H9 (cell line): Measurements from ENCODE around the gene VIPR2. TPM values are rescaled to one million over a fixed set of nuclear protein-coding genes. Genes with fewer than 3 reads are reported as not detected.

Experiments used
- DNase-seq: peaks from one replicate; pipeline ENCODE4 v3.0.0-alpha.2; 2017
- H2AFZ ChIP-seq: one replicate; pipeline ENCODE4 v1.6.1; 2013; ENCODE audit warnings: mild to moderate bottlenecking, low read length, control low read depth, moderate library complexity
- H2AK5ac ChIP-seq: 2 replicates; pipeline ENCODE4 v1.6.1; 2013; ENCODE audit warnings: low read length, control low read depth, mixed read lengths; ENCODE audit not compliant: insufficient read length
- H2BK120ac ChIP-seq: one replicate; pipeline ENCODE4 v1.6.1; 2013; ENCODE audit warnings: low read depth, mild to moderate bottlenecking, low read length, control low read depth, inconsistent platforms; ENCODE audit not compliant: poor library complexity, severe bottlenecking
- H2BK12ac ChIP-seq: 2 replicates; pipeline ENCODE4 v1.6.1; 2013; ENCODE audit warnings: low read length, control low read depth, mixed read lengths, low read depth; ENCODE audit not compliant: insufficient read length
- H2BK15ac ChIP-seq: 2 replicates; pipeline ENCODE4 v1.6.1; 2013; ENCODE audit warnings: low read depth, low read length, control low read depth
- H2BK20ac ChIP-seq: one replicate; pipeline ENCODE4 v1.6.1; 2013; ENCODE audit warnings: low read depth, mild to moderate bottlenecking, low read length, control low read depth, inconsistent platforms; ENCODE audit not compliant: poor library complexity, severe bottlenecking
- H2BK5ac ChIP-seq: 2 replicates; pipeline ENCODE4 v1.6.1; 2013; ENCODE audit warnings: low read length, control low read depth, mixed read lengths; ENCODE audit not compliant: insufficient read length
- H3K14ac ChIP-seq: 2 replicates; pipeline ENCODE4 v1.6.1; 2013; ENCODE audit warnings: low read length, control low read depth; ENCODE audit not compliant: insufficient read depth
- H3K18ac ChIP-seq: 2 replicates; pipeline ENCODE4 v1.6.1; 2013; ENCODE audit warnings: low read depth, mild to moderate bottlenecking, mixed read lengths, low read length, control low read depth; ENCODE audit not compliant: insufficient read length
- H3K23ac ChIP-seq: 2 replicates; pipeline ENCODE4 v1.6.1; 2013; ENCODE audit warnings: low read length, control low read depth, mixed read lengths, low read depth; ENCODE audit not compliant: insufficient read length
- H3K23me2 ChIP-seq: 2 replicates; pipeline ENCODE4 v1.6.1; 2013; ENCODE audit warnings: low read depth, mild to moderate bottlenecking, mixed read lengths, low read length, control low read depth; ENCODE audit not compliant: insufficient read length, poor library complexity, severe bottlenecking
- H3K27ac ChIP-seq: 2 replicates; pipeline ENCODE4 v1.5.1; 2013; ENCODE audit warnings: low read length, control low read depth, mixed read lengths, low read depth; ENCODE audit not compliant: insufficient read length
- H3K27me3 ChIP-seq: 2 replicates; pipeline ENCODE4 v1.6.1; 2013; ENCODE audit warnings: low read length, control low read depth, inconsistent platforms; ENCODE audit not compliant: insufficient read depth
- H3K4ac ChIP-seq: 2 replicates; pipeline ENCODE4 v1.6.1; 2013; ENCODE audit warnings: low read depth, mild to moderate bottlenecking, control low read depth, inconsistent platforms, low read length, moderate library complexity
- H3K4me1 ChIP-seq: 2 replicates; pipeline ENCODE4 v1.6.1; 2013; ENCODE audit warnings: low read length, control low read depth, inconsistent platforms; ENCODE audit not compliant: insufficient read depth
- H3K4me2 ChIP-seq: 2 replicates; pipeline ENCODE4 v1.6.1; 2013; ENCODE audit warnings: low read length, control low read depth, mixed read lengths; ENCODE audit not compliant: insufficient read length, insufficient read depth
- H3K56ac ChIP-seq: 2 replicates; pipeline ENCODE4 v1.6.1; 2013; ENCODE audit warnings: low read depth, mild to moderate bottlenecking, mixed read lengths, low read length, control low read depth; ENCODE audit not compliant: insufficient read length
- H3K79me1 ChIP-seq: 2 replicates; pipeline ENCODE4 v1.6.1; 2013; ENCODE audit warnings: low read depth, mild to moderate bottlenecking, moderate library complexity, low read length, control low read depth, inconsistent platforms; ENCODE audit not compliant: insufficient read depth, poor library complexity, severe bottlenecking
- H3K79me2 ChIP-seq: 2 replicates; pipeline ENCODE4 v1.6.1; 2013; ENCODE audit warnings: low read length, control low read depth, inconsistent platforms; ENCODE audit not compliant: insufficient read depth
- H3K9ac ChIP-seq: 2 replicates; pipeline ENCODE4 v1.6.1; 2013; ENCODE audit warnings: low read length, control low read depth, mixed read lengths; ENCODE audit not compliant: insufficient read length; ENCODE audit errors: extremely low read depth
- H3K9me3 ChIP-seq: one replicate; pipeline ENCODE4 v1.6.1; 2013; ENCODE audit warnings: low read depth, low read length, inconsistent platforms; ENCODE audit not compliant: control insufficient read depth
- H3T11ph ChIP-seq: one replicate; pipeline ENCODE4 v1.6.1; 2013; ENCODE audit warnings: mild to moderate bottlenecking, low read length, control low read depth, inconsistent platforms
- H4K20me1 ChIP-seq: one replicate; pipeline ENCODE4 v1.6.1; 2013; ENCODE audit not compliant: control insufficient read depth, insufficient read length, insufficient read depth
- H4K5ac ChIP-seq: 2 replicates; pipeline ENCODE4 v1.6.1; 2013; ENCODE audit warnings: low read depth, mild to moderate bottlenecking, mixed read lengths, low read length, control low read depth; ENCODE audit not compliant: insufficient read length
- H4K8ac ChIP-seq: replicated peaks from 2 replicates; pipeline ENCODE4 v1.6.1; 2013; ENCODE audit warnings: low read length, control low read depth, mixed read lengths, low read depth; ENCODE audit not compliant: insufficient read length
- H4K91ac ChIP-seq: 2 replicates; pipeline ENCODE4 v1.6.1; 2013; ENCODE audit warnings: low read depth, mild to moderate bottlenecking, moderate library complexity, mixed read lengths, low read length, control low read depth; ENCODE audit not compliant: insufficient read length
- H3K27ac Mint-ChIP-seq, 3 experiments: 2 replicates in 2 of 3; 3 replicates in 1 of 3; pipeline ENCODE4 v1.8.0; 2020 to 2021; ENCODE audit warnings: mixed read lengths in 3 of 3, mild to moderate bottlenecking in 1 of 3, moderate library complexity in 1 of 3
- H3K27me3 Mint-ChIP-seq: 2 replicates; pipeline ENCODE4 v1.8.0; 2021; ENCODE audit warnings: low read depth, mild to moderate bottlenecking, moderate library complexity, mixed read lengths
- H3K36me3 Mint-ChIP-seq, 3 experiments: 2 replicates in 2 of 3; 3 replicates in 1 of 3; pipeline ENCODE4 v1.8.0; 2020 to 2021; ENCODE audit warnings: low read depth in 3 of 3, mixed read lengths in 3 of 3; ENCODE audit not compliant: insufficient read depth in 1 of 3
- H3K4me1 Mint-ChIP-seq, 2 experiments: 2 replicates each; pipeline ENCODE4 v1.8.0; 2020; ENCODE audit warnings: mixed read lengths in 2 of 2
- H3K4me3 Mint-ChIP-seq, 2 experiments: 2 replicates in 1 of 2; 3 replicates in 1 of 2; pipeline ENCODE4 v1.8.0; 2020 to 2021; ENCODE audit warnings: mild to moderate bottlenecking in 2 of 2, mixed read lengths in 2 of 2, moderate library complexity in 1 of 2
- H3K9me3 Mint-ChIP-seq, 2 experiments: 2 replicates in 1 of 2; 3 replicates in 1 of 2; pipeline ENCODE4 v1.8.0; 2020; ENCODE audit warnings: mild to moderate bottlenecking in 2 of 2, mixed read lengths in 2 of 2, moderate library complexity in 1 of 2
- WGBS: extraction: QIAGEN DNeasy Blood & Tissue Kit; methylation state at CpG from one replicate; pipeline ENCODE4 v1.1.7; 2013; ENCODE audit warnings: missing lambda C conversion rate, low lambda C conversion rate, mixed read lengths; ENCODE audit not compliant: insufficient read length; ENCODE audit errors: extremely low coverage; 5-methylcytosine and 5-hydroxymethylcytosine counted together
- total RNA-seq: library from RNA; stranded (reverse); gene quantifications from 2 replicates; pipeline ENCODE4 v1.2.1, GENCODE V29; 2021
- TF ChIP-seq, protein P1 (sequence below): fragments of 200-600 bp; sonication (generic); conservative IDR thresholded peaks from 3 replicates; pipeline ENCODE4 v1.8.0; 2021; ENCODE audit warnings: antibody characterized with exemption, mild to moderate bottlenecking

The VIPR2 gene
- total RNA-seq, 1 experiment from 2014 or later = 1.6 TPM

DNA sequence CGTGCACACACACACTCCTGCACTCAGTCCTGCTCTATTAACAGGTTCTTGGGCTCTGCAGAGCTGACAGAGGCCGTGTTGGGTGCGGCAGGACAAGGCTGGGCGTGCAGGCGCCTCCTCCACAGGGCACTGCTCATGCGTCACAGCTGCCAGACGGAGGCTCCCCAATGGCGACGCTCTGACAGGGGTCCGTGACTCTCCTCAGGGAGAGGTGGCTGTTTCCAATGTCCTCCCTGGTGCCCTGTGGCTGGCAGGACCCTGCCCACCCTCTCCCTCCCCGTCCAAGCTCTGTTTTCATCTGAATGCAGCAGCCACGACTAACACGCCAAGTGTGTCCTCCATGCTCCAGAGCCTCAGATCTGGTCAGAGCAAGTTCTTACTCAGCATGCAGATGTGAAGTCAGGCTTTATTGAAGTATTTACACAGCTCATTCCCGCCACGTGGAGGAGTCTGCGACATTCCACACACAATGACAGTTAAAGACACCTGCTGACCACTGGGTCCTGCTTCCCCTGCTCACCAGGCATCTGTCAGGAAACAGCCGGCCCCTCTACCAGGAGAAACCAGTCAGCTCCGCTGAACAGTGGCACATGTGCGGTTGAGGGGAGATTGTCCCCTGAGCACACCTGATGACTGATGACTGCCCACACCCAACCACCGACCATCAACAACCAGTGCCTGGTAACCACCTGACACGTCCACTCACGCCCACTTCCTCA, 116.7 kb downstream of the VIPR2 start:
- no peaks in the 10 kb centered on the region for H3K9me3 ChIP-seq
- Mint-ChIP-seq H3K27ac (peak overlapping the region in 1 of 3 experiments; percentile 76; a peak in 1 of 7 replicates), H3K4me3 (no peak overlapping the region), H3K4me1 (peaks cover 32 to 50% of the 10 kb centered on the region in 2 experiments), H3K9me3 (no peaks in the 10 kb centered on the region; a peak in 3 of 5 replicates), H3K36me3 (no peaks in the 10 kb centered on the region; a peak in 1 of 7 replicates), H3K27me3 (peaks cover 35% of the 10 kb centered on the region)
- H3K23me2 ChIP-seq = peaks cover 5% of the 10 kb centered on the region
- H3K79me1 ChIP-seq = no peaks in the 10 kb centered on the region
- no peaks in the 10 kb centered on the region for H3K27me3 ChIP-seq
- TF ChIP-seq, protein P1, sequence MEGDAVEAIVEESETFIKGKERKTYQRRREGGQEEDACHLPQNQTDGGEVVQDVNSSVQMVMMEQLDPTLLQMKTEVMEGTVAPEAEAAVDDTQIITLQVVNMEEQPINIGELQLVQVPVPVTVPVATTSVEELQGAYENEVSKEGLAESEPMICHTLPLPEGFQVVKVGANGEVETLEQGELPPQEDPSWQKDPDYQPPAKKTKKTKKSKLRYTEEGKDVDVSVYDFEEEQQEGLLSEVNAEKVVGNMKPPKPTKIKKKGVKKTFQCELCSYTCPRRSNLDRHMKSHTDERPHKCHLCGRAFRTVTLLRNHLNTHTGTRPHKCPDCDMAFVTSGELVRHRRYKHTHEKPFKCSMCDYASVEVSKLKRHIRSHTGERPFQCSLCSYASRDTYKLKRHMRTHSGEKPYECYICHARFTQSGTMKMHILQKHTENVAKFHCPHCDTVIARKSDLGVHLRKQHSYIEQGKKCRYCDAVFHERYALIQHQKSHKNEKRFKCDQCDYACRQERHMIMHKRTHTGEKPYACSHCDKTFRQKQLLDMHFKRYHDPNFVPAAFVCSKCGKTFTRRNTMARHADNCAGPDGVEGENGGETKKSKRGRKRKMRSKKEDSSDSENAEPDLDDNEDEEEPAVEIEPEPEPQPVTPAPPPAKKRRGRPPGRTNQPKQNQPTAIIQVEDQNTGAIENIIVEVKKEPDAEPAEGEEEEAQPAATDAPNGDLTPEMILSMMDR = no peak
- DNase-seq = peak; percentile 24
- no peaks in the 10 kb centered on the region for H4K20me1 ChIP-seq
- no peak overlapping the region for H3T11ph ChIP-seq
- no peak overlapping the region for H3K14ac ChIP-seq
- H2BK12ac ChIP-seq = no peak overlapping the region
- H2AK5ac ChIP-seq = no peak overlapping the region
- H3K23ac ChIP-seq = no peak overlapping the region
- H4K91ac ChIP-seq = no peak overlapping the region
- no CpG with 5 or more reads among the region's 22 CpGs for WGBS
- no peaks in the 10 kb centered on the region for H3K79me2 ChIP-seq
- H3K4ac ChIP-seq = no peak overlapping the region
- no peak overlapping the region for H2BK5ac ChIP-seq
- H3K9ac ChIP-seq = no peak overlapping the region
- no peak overlapping the region for H4K8ac ChIP-seq
- no peak overlapping the region for H2BK120ac ChIP-seq
- no peak overlapping the region for H4K5ac ChIP-seq
- no peak overlapping the region for H3K56ac ChIP-seq
- H3K4me2 ChIP-seq = no peak overlapping the region
- no peak overlapping the region for H2BK20ac ChIP-seq
- no peaks in the 10 kb centered on the region for H3K4me1 ChIP-seq
- no peak overlapping the region for H3K27ac ChIP-seq
- H2BK15ac ChIP-seq = no peak overlapping the region
- H3K18ac ChIP-seq = no peak overlapping the region
- H2AFZ ChIP-seq = no peak overlapping the region
